Astrocyte (in vitro differentiated cells and primary cell): ENCODE results near the gene ROM1. TPM values are rescaled to one million over a fixed set of nuclear protein-coding genes. Genes with fewer than 3 reads are reported as not detected.

Experiments
- DNase-seq: peaks from one replicate; pipeline ENCODE4 v3.0.0-alpha.2; 2010; ENCODE audit warnings: low read depth
- FAIRE-seq: peaks from 2 replicates; lab custom pipeline; 2011; peaks lifted over from hg19 to GRCh38; lab: Jason Lieb, UNC
- H2AFZ ChIP-seq: 2 replicates; pipeline ENCODE4 v1.6.0; 2012; ENCODE audit warnings: low read depth, low read length, inconsistent platforms
- H3K27ac ChIP-seq: 2 replicates; pipeline ENCODE4 v1.5.1; 2011; ENCODE audit warnings: low read depth, low read length, inconsistent platforms
- H3K27me3 ChIP-seq: 2 replicates; pipeline ENCODE4 v1.6.0; 2011; ENCODE audit warnings: low read length, inconsistent platforms; ENCODE audit not compliant: insufficient read depth
- H3K36me3 ChIP-seq: 2 replicates; pipeline ENCODE4 v1.5.1; 2011; ENCODE audit warnings: low read length, inconsistent platforms; ENCODE audit not compliant: insufficient read depth
- H3K4me1 ChIP-seq: 2 replicates; pipeline ENCODE4 v1.5.1; 2011; ENCODE audit warnings: low read length, inconsistent platforms; ENCODE audit not compliant: insufficient read depth
- H3K4me2 ChIP-seq: 2 replicates; pipeline ENCODE4 v1.6.0; 2012; ENCODE audit warnings: low read length, inconsistent platforms
- H3K4me3 ChIP-seq: 2 replicates; pipeline ENCODE4 v1.5.1; 2011; ENCODE audit warnings: low read depth, mild to moderate bottlenecking, low read length, inconsistent platforms; ENCODE audit not compliant: insufficient read depth
- H3K79me2 ChIP-seq: 2 replicates; pipeline ENCODE4 v1.6.0; 2012; ENCODE audit warnings: mild to moderate bottlenecking, low read length, inconsistent platforms; ENCODE audit not compliant: insufficient read depth
- H3K9ac ChIP-seq: 2 replicates; pipeline ENCODE4 v1.6.0; 2012; ENCODE audit warnings: mild to moderate bottlenecking, low read length, inconsistent platforms
- H3K9me3 ChIP-seq: 2 replicates; pipeline ENCODE4 v1.5.1; 2012; ENCODE audit warnings: low read depth, mild to moderate bottlenecking, low read length, inconsistent platforms; ENCODE audit not compliant: insufficient read depth
- H4K20me1 ChIP-seq: 2 replicates; pipeline ENCODE4 v1.6.0; 2012; ENCODE audit warnings: low read length, inconsistent platforms; ENCODE audit not compliant: insufficient read depth
- H3K27ac Mint-ChIP-seq: one replicate; pipeline ENCODE4 v1.8.0; 2021; ENCODE audit warnings: mild to moderate bottlenecking, mixed read lengths; ENCODE audit not compliant: unreplicated experiment
- H3K27me3 Mint-ChIP-seq: one replicate; pipeline ENCODE4 v1.8.0; 2021; ENCODE audit warnings: low read depth, mixed read lengths; ENCODE audit not compliant: unreplicated experiment
- H3K36me3 Mint-ChIP-seq: one replicate; pipeline ENCODE4 v1.8.0; 2021; ENCODE audit warnings: low read depth, mixed read lengths; ENCODE audit not compliant: unreplicated experiment
- H3K4me1 Mint-ChIP-seq: one replicate; pipeline ENCODE4 v1.8.0; 2021; ENCODE audit warnings: low read depth, mixed read lengths; ENCODE audit not compliant: unreplicated experiment
- H3K4me3 Mint-ChIP-seq: one replicate; pipeline ENCODE4 v1.8.0; 2021; ENCODE audit warnings: mild to moderate bottlenecking, moderate library complexity, mixed read lengths; ENCODE audit not compliant: unreplicated experiment
- H3K9me3 Mint-ChIP-seq: one replicate; pipeline ENCODE4 v1.8.0; 2021; ENCODE audit warnings: mild to moderate bottlenecking, mixed read lengths; ENCODE audit not compliant: unreplicated experiment
- EZH2 ChIP-seq: IDR thresholded peaks from 2 replicates; pipeline ENCODE4 v1.6.1; 2012; ENCODE audit warnings: mild to moderate bottlenecking, low read length, inconsistent platforms; ENCODE audit not compliant: insufficient read depth
- total RNA-seq: library from RNA; stranded (reverse); gene quantifications from 2 replicates; pipeline ENCODE4 v1.2.1, GENCODE V29; 2021
- TF ChIP-seq, protein P1 (sequence below): IDR thresholded peaks from 2 replicates; pipeline ENCODE4 v1.5.1; 2011; ENCODE audit warnings: low read depth, mild to moderate bottlenecking, inconsistent platforms, low read length, moderate library complexity; ENCODE audit not compliant: insufficient read depth

The ROM1 gene
- total RNA-seq, 1 donor from 2014 or later: 1.3 TPM

DNA sequence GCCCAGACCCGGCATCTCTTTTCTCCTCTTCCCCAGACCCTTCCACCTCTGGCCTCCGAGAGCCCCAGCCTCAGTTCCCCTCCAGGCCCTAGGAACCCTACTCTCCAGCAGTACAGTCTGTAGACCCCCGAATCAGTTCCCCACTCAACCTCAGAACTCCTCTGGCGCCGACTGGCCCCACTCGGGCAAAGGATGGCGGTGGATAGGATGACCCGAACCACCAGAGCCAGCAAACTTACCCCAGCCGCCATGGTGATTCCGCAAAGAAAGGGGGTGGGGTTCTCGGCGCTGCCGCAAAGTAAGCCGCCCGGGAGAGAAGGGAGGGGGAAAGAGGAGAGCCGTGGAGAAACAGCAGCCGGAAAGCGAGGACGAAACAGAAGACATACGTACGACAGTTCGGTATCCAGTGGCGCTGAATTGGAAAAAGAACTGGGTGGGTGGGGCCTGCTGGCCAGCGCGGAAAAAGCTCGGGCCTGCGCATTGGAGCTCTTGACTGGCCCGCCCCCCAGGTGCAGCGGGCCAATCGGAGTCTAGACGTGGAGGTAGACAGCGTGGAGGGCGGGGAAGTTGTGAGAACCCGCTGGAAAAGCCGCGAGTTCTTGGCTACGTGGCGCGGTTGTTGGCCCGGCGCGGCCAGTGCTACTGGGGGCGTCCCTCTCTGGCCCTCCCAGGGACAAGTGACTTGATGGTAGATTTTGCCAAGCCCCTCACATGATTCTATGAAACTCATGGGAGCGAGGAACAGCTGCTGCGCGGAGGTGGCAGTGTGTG is 39.3 kb upstream of the ROM1 start, which contains the start of gene EEF1G:
Gene EEF1G, minus strand, starts transcription at position 300 of the 771 bp plus-strand sequence. Its CDS starts 49 bp downstream, at position 251.
- no peak for TF ChIP-seq EZH2
- TF ChIP-seq, protein P1, sequence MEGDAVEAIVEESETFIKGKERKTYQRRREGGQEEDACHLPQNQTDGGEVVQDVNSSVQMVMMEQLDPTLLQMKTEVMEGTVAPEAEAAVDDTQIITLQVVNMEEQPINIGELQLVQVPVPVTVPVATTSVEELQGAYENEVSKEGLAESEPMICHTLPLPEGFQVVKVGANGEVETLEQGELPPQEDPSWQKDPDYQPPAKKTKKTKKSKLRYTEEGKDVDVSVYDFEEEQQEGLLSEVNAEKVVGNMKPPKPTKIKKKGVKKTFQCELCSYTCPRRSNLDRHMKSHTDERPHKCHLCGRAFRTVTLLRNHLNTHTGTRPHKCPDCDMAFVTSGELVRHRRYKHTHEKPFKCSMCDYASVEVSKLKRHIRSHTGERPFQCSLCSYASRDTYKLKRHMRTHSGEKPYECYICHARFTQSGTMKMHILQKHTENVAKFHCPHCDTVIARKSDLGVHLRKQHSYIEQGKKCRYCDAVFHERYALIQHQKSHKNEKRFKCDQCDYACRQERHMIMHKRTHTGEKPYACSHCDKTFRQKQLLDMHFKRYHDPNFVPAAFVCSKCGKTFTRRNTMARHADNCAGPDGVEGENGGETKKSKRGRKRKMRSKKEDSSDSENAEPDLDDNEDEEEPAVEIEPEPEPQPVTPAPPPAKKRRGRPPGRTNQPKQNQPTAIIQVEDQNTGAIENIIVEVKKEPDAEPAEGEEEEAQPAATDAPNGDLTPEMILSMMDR: no peak
- no peaks in the 10 kb centered on the region for H3K9me3 Mint-ChIP-seq
- peak within 1 kb of the TSS; percentile 97 for H3K4me2 ChIP-seq
- H3K27ac Mint-ChIP-seq: peak within 1 kb of the TSS; percentile 99
- H3K4me1 Mint-ChIP-seq: peaks cover 31% of the 10 kb centered on the region
- DNase-seq: peak; percentile 100
- H3K9ac ChIP-seq: peak within 1 kb of the TSS; percentile 96
- no peaks in the 10 kb centered on the region for H3K27me3 Mint-ChIP-seq
- peak within 1 kb of the TSS; percentile 100 for H3K4me3 Mint-ChIP-seq
- H3K4me1 ChIP-seq: peaks cover 41% of the 10 kb centered on the region
- H3K9me3 ChIP-seq: no peaks in the 10 kb centered on the region
- no peaks in the 10 kb centered on the region for H3K27me3 ChIP-seq
- H3K79me2 ChIP-seq: peaks cover 81% of the 10 kb centered on the region
- no peak for FAIRE-seq
- peak within 1 kb of the TSS; percentile 92 for H3K27ac ChIP-seq
- H3K36me3 Mint-ChIP-seq: peaks cover 30% of the 10 kb centered on the region
- peaks cover 46% of the 10 kb centered on the region for H4K20me1 ChIP-seq
- H2AFZ ChIP-seq: peak within 1 kb of the TSS; percentile 78
- peaks cover 23% of the 10 kb centered on the region for H3K36me3 ChIP-seq
- H3K4me3 ChIP-seq: peak within 1 kb of the TSS; percentile 95

DNA sequence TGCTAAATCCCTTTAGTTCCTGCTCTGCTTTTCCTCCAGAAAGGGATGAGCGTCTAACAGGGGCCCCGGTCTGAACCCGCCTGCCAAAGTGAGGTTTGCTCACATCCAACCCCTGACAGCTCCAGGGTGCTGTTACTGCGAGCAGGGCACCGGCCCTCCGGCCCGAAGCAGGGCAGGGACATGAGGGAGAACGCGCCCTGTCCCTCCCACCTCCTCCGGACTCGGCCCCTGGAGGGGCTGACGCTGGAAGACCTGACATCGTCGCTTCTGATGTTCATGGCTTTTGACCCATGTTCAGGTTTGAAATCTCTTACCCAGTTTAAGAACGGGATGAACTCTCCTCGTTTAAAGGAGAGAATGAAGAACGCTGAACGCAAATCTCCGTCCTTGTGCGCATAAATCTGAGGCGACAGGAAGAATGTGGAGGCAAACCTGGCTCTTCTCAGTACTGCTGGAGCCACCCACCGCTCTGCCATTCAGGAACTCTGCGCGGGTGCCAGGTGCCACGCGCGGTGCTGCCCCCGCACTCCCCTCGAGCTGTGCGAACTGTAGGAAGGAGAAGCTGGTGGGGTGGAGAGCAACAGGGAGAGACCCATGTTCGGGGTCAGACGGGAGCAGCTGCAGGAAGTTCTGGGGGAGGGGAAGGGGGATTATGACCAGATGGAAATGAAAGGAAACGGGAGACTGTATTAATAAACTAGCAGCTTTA is 38.5 kb upstream of the ROM1 start:
- Histone ChIP-seq H3K9me3 (no peaks in the 10 kb centered on the region), H3K27ac (peak overlapping the region; percentile 92), H3K27me3 (no peaks in the 10 kb centered on the region), H2AFZ (peak overlapping the region; percentile 57), H3K36me3 (peaks cover 20% of the 10 kb centered on the region), H3K4me2 (peak overlapping the region; percentile 97), H3K4me3 (peak overlapping the region; percentile 78), H3K79me2 (peaks cover 74% of the 10 kb centered on the region), H3K9ac (peak overlapping the region; percentile 95), H4K20me1 (peaks cover 38% of the 10 kb centered on the region), H3K4me1 (peaks cover 39% of the 10 kb centered on the region)
- peaks cover 30% of the 10 kb centered on the region for H3K36me3 Mint-ChIP-seq
- H3K4me3 Mint-ChIP-seq: peak overlapping the region; percentile 100
- no peak for TF ChIP-seq EZH2
- H3K4me1 Mint-ChIP-seq: peaks cover 31% of the 10 kb centered on the region
- FAIRE-seq (no peak), DNase-seq (no peak)
- no peaks in the 10 kb centered on the region for H3K9me3 Mint-ChIP-seq
- H3K27me3 Mint-ChIP-seq: no peaks in the 10 kb centered on the region
- peak overlapping the region; percentile 99 for H3K27ac Mint-ChIP-seq

DNA sequence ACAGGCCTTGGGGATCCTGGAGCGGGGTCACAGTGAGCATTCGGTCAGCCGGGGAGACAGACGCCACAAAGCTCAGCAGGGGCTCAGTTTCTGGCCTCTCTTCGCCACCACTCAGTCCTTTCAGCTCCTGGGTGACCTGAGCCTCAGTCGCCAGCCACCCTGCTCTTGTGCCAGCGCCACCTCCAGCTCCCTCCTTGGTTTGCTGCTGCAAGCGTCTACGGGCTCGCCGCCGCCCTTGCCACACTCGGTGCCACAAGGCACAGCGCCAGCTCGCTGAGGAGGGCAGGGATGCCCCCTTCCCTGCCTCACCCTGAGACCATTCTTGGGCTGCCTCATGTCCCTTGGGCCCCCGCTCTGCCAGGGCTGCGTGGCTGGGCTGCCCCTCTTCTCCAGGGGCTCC is 37.9 kb upstream of the ROM1 start:
- no peak for TF ChIP-seq EZH2
- TF ChIP-seq, protein P1: no peak
- peaks cover 29% of the 10 kb centered on the region for H3K4me1 Mint-ChIP-seq
- no peaks in the 10 kb centered on the region for H3K27me3 Mint-ChIP-seq
- Histone ChIP-seq H4K20me1 (peaks cover 32% of the 10 kb centered on the region), H3K27me3 (no peaks in the 10 kb centered on the region), H3K79me2 (peaks cover 67% of the 10 kb centered on the region), H3K4me3 (peak overlapping the region; percentile 78), H3K4me1 (peaks cover 36% of the 10 kb centered on the region), H2AFZ (peak overlapping the region; percentile 57), H3K9ac (peak overlapping the region; percentile 95), H3K4me2 (peak overlapping the region; percentile 97), H3K27ac (peak overlapping the region; percentile 92), H3K9me3 (no peaks in the 10 kb centered on the region), H3K36me3 (peaks cover 15% of the 10 kb centered on the region)
- no peaks in the 10 kb centered on the region for H3K9me3 Mint-ChIP-seq
- peaks cover 27% of the 10 kb centered on the region for H3K36me3 Mint-ChIP-seq
- FAIRE-seq: no peak
- peak overlapping the region; percentile 100 for H3K4me3 Mint-ChIP-seq
- H3K27ac Mint-ChIP-seq: peak overlapping the region; percentile 98
- no peak for DNase-seq
